Measurements from ENCODE around the gene ACMSD.

Gene ACMSD

DNA sequence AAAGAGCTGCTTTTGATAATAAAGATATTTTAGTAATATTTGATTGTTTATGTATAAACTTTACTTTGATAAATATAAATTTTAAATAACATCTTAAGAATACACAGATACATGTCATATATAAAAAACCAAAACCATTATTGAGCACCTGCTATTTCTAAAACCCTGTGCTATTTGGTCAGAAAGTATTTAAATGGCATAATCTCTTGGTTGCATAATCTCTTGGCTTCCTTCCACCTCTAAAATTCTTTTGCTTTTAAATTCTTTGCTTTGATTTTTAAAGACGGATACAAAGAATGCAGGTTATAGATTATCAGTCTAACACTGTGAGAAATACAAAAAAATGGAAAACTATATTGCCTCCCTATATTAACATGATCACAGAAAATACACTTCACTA lies 36.9 kb downstream of the ACMSD start:
- no peak for DNase-seq (ENCODE audit: low read depth)
- no peak overlapping the region for H3K4me3 ChIP-seq (ENCODE audit: low read depth, low read length)
- TF ChIP-seq, protein P1, sequence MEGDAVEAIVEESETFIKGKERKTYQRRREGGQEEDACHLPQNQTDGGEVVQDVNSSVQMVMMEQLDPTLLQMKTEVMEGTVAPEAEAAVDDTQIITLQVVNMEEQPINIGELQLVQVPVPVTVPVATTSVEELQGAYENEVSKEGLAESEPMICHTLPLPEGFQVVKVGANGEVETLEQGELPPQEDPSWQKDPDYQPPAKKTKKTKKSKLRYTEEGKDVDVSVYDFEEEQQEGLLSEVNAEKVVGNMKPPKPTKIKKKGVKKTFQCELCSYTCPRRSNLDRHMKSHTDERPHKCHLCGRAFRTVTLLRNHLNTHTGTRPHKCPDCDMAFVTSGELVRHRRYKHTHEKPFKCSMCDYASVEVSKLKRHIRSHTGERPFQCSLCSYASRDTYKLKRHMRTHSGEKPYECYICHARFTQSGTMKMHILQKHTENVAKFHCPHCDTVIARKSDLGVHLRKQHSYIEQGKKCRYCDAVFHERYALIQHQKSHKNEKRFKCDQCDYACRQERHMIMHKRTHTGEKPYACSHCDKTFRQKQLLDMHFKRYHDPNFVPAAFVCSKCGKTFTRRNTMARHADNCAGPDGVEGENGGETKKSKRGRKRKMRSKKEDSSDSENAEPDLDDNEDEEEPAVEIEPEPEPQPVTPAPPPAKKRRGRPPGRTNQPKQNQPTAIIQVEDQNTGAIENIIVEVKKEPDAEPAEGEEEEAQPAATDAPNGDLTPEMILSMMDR (IDR thresholded peaks at IDR 0.05; ENCODE audit: insufficient read depth, low read depth, low read length, missing control alignments), result no peak

DNA sequence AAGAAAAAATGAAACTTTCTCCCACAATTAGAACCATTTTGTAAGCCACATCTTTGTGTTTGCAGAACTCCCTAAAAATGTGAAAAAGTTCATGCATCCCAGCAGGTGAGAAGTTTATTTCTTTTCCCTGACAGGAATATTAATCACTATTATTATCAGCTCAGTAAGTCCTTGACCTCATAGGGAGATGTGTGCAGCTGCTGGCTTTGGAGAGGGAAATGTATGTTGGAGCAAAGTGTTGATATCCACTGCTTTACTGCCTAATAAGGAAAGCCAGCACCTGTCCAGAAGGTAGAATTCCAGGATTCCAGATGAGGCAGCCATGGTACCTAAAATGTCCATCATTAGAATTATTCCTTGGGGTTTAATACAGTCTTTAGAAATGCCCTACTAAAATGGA lies 44.4 kb downstream of the ACMSD start:
- no peak for DNase-seq (ENCODE audit: low read depth)
- no peak overlapping the region for H3K4me3 ChIP-seq (ENCODE audit: low read depth, low read length)
- TF ChIP-seq, protein P1 (IDR thresholded peaks at IDR 0.05; ENCODE audit: insufficient read depth, low read depth, low read length, missing control alignments), result no peak

DNA sequence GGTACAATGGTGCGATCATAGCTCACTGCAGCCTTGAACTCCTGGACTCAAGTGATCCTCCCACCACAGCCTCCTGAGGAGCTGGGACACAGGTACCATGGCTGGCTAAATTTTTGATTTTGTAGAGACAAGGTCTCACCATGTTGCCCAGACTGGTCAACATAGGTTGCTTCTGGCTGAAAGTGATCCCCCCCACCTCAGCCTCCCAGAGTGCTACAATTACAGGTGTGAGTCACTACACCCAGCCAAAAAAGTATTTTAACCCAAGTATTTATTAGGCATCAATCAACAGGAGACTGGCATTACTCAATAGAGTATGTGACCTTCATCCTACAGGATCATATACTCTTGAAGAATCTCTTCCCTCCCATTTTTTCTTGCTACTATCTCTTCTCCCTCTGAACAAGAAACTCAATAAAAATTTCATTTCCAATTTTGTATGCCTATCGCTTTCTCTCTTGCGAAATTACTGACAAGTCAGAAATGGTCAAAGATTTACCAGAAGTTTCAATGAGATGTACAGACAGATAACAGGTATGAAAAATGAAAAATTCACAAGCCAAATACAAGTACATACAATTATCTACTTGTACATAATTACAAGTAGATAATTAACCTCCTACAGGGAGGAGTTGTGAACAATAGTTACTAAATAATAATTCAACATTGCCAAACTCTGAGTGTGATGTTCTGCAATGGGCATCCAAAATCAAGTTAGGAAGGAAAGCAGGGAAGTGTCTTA lies 45.3 kb downstream of the ACMSD start:
- no peak for DNase-seq (ENCODE audit: low read depth)
- TF ChIP-seq, protein P1 (IDR thresholded peaks at IDR 0.05; ENCODE audit: insufficient read depth, low read depth, low read length, missing control alignments), result no peak

DNA sequence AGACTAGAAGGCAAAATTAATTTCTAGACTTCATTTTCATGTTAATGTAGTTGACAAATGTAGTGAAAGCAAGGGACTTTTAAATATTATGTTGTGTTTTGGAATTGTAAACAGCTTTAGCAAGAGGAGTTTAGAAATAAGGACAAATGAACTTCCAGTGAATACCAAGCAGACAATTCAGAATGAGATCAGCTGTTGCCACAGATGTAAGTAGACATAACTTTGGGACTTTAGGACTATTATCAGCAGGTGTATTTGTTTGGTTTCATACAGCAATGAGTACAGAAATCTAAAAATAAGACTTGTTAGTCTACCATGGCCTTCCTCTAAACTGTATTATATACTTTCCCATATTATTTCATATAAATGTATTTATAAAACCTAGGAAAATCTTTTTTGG lies 46.0 kb downstream of the ACMSD start:
- no peak overlapping the region for H3K4me3 ChIP-seq (ENCODE audit: low read depth, low read length)
- DNase-seq (ENCODE audit: low read depth), result no peak
- TF ChIP-seq, protein P1 (IDR thresholded peaks at IDR 0.05; ENCODE audit: insufficient read depth, low read depth, low read length, missing control alignments), result no peak

More for the DNA sequence above, 45.3 kb downstream of the ACMSD start:
- no peak overlapping the region for H3K4me3 ChIP-seq (ENCODE audit: low read depth, low read length)

DNA sequence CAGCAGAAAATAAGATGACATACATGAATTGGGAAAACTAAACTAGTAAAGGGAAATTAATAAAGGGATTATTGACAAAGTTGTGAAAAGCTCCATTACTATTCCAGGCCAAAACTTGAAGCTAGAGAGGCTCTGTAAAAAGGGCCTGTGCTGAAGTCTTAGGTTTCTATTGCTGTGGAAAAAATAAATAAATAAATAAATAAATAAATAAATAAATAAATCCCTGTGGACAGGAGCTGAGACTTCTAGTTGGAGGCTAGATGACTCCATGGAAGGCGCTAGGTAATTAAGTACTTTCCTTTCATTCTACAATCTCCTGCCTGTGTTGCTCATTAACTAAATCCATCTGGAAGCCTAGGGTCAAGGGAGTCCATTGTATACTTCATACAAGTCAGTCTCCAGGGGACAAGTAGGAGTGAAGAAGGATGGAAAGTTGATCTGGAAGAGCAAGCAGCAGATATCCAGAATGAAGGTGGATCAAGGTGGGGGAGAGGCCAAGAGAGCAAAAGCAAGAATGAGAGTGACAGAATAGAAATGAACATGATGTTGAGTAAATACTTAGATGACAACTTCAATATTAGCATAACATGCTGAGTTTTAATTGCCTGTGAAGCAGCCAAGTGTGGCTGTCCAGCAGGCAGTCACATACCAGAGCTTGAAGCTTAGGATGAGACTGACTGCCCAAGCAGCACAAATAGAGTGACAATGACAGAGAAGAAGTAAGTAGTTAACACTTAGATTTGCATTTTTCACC lies 54.0 kb downstream of the ACMSD start:
- TF ChIP-seq, protein P1 (IDR thresholded peaks at IDR 0.05; ENCODE audit: insufficient read depth, low read depth, low read length, missing control alignments), result no peak
- DNase-seq (ENCODE audit: low read depth), result no peak
- no peak overlapping the region for H3K4me3 ChIP-seq (ENCODE audit: low read depth, low read length)

DNA sequence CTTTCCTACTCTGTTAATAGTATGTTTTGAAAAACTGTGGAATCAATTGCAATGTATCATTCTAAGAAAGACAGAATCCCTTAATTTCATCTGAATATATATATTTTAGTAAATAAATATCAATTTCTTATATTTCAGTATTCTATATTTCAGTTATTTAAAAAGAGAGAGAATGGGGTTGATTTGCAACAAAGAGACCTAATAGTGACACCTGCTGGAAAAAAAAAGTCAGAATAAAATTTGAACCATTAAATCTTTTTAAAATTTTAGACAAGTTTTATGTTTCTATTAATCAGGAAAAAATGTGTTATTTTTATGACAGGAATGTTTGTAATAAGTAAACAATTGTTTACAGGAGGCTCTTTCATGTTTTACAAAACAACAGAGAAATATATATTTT lies 59.5 kb downstream of the ACMSD start:
- no peak for DNase-seq (ENCODE audit: low read depth)
- TF ChIP-seq, protein P1 (IDR thresholded peaks at IDR 0.05; ENCODE audit: insufficient read depth, low read depth, low read length, missing control alignments), result no peak
- H3K4me3 ChIP-seq (ENCODE audit: low read depth, low read length), result no peak overlapping the region

All from GM12865 (cell line).